HepG2 (cell line): Measurements from ENCODE around the gene SRCAP. TPM values are rescaled to one million over a fixed set of nuclear protein-coding genes. Genes with fewer than 3 reads are reported as not detected.

Experiments used
- ATF1 ChIP-seq: IDR thresholded peaks from 2 replicates; pipeline ENCODE4 v1.6.1; 2016; ENCODE audit warnings: mild to moderate bottlenecking, control low read depth
- CBX1 ChIP-seq: IDR thresholded peaks from one replicate; pipeline ENCODE4 v1.6.1; 2016; ENCODE audit warnings: antibody characterized with exemption, low read depth
- GATAD2A ChIP-seq: IDR thresholded peaks from 2 replicates; pipeline ENCODE4 v1.6.1; 2016
- HMG20B ChIP-seq: conservative IDR thresholded peaks from 2 replicates; pipeline ENCODE4 v1.6.1; 2016; ENCODE audit warnings: missing genetic modification reagents, missing compliant biosample characterization
- KAT8 ChIP-seq: IDR thresholded peaks from 2 replicates; pipeline ENCODE4 v1.6.1; 2016; ENCODE audit warnings: missing genetic modification reagents, missing compliant biosample characterization
- KDM2A ChIP-seq: sonication (generic); formaldehyde crosslinking; IDR thresholded peaks from 2 replicates; pipeline ENCODE4 v1.4.0; 2020; ENCODE audit warnings: low read depth, missing genetic modification reagents, borderline replicate concordance
- MXI1 ChIP-seq: IDR thresholded peaks from 3 replicates; pipeline ENCODE4 v1.6.1; 2012; ENCODE audit warnings: low read depth, low read length, inconsistent platforms, borderline replicate concordance
- NFATC3 ChIP-seq: sonication (generic); formaldehyde crosslinking; IDR thresholded peaks from 2 replicates; pipeline ENCODE4 v1.5.1; 2020; ENCODE audit warnings: mild to moderate bottlenecking, missing genetic modification reagents
- PHF21A ChIP-seq: sonication (generic); formaldehyde crosslinking; IDR thresholded peaks from 2 replicates; pipeline ENCODE4 v1.5.0; 2020; ENCODE audit warnings: mild to moderate bottlenecking, missing genetic modification reagents
- RARA ChIP-seq: IDR thresholded peaks from 2 replicates; pipeline ENCODE4 v1.6.1; 2016; ENCODE audit warnings: missing genetic modification reagents, missing compliant biosample characterization
- STAG1 ChIP-seq: sonication (generic); formaldehyde crosslinking; IDR thresholded peaks from 2 replicates; pipeline ENCODE4 v1.4.0; 2020; ENCODE audit warnings: missing genetic modification reagents
- ZNF430 ChIP-seq: sonication (generic); formaldehyde crosslinking; IDR thresholded peaks from 2 replicates; pipeline ENCODE4 v1.9.0; 2021; ENCODE audit warnings: mild to moderate bottlenecking, missing genetic modification reagents
- ZNF460 ChIP-seq: sonication (generic); formaldehyde crosslinking; IDR thresholded peaks from 2 replicates; pipeline ENCODE4 v1.5.1; 2020; ENCODE audit warnings: missing genetic modification reagents, mild to moderate bottlenecking, borderline replicate concordance
- ZNF484 ChIP-seq: sonication (generic); formaldehyde crosslinking; IDR thresholded peaks from 2 replicates; pipeline ENCODE4 v1.5.1; 2020; ENCODE audit warnings: mild to moderate bottlenecking, low read depth, missing genetic modification reagents, borderline replicate concordance
- ZNF737 ChIP-seq: sonication (generic); formaldehyde crosslinking; IDR thresholded peaks from 2 replicates; pipeline ENCODE4 v1.5.0; 2020; ENCODE audit warnings: missing genetic modification reagents, mild to moderate bottlenecking, borderline replicate concordance
- polyA plus RNA-seq, 8 experiments: library from polyadenylated mRNA; depleted of rRNA in 3 of 8; stranded (reverse) in 7 of 8; unstranded in 1 of 8; fragments of >200 nt; fragmentation: Illumina TruSeq in 4 of 8; extraction: Trizol in 4 of 8; gene quantifications; 2 replicates each; pipeline versions ENCODE4 v1.2.1 to v1.2.3, GENCODE V29; 2011 to 2016; ENCODE audit warnings: low read depth in 4 of 8, missing spikeins in 1 of 8, mixed read lengths in 1 of 8; ENCODE audit not compliant: insufficient read depth in 1 of 8
- total RNA-seq, 5 experiments: library from RNA; depleted of rRNA; stranded (reverse); fragments of >200 nt; fragmentation: Illumina TruSeq; extraction: Trizol; gene quantifications; 2 replicates each; pipeline ENCODE4 v1.2.3, GENCODE V29; 2016; ENCODE audit warnings: low read depth in 1 of 5
- TF ChIP-seq, protein P1 (sequence below), 2 experiments: IDR thresholded peaks; 2 replicates each; pipeline ENCODE4 v1.6.1; 2011 to 2012; ENCODE audit warnings: low read length in 2 of 2, borderline replicate concordance in 1 of 2, low read depth in 1 of 2, mild to moderate bottlenecking in 1 of 2, moderate library complexity in 1 of 2
- TF ChIP-seq, protein P2 (sequence below): sonication (generic); formaldehyde crosslinking; IDR thresholded peaks from 2 replicates; pipeline ENCODE4 v1.5.0; 2020; ENCODE audit warnings: mild to moderate bottlenecking, missing genetic modification reagents
- TF ChIP-seq, protein P3 (sequence below): IDR thresholded peaks from 2 replicates; pipeline ENCODE4 v1.6.1; 2016; ENCODE audit warnings: low read depth, borderline replicate concordance
- TF ChIP-seq, protein P4 (sequence below): sonication (generic); formaldehyde crosslinking; IDR thresholded peaks from 2 replicates; pipeline ENCODE4 v1.4.0; 2020; ENCODE audit warnings: mild to moderate bottlenecking, missing genetic modification reagents
- TF ChIP-seq, protein P5 (sequence below): sonication (generic); formaldehyde crosslinking; IDR thresholded peaks from 2 replicates; pipeline ENCODE4 v1.5.1; 2020; ENCODE audit warnings: mild to moderate bottlenecking, missing genetic modification reagents

Gene SRCAP
- total and polyA plus RNA-seq, 2 of the 13 experiments (the other 11 are each of a cell fraction or from before 2014, with no cell fraction given): 4.9 to 9.0 TPM

DNA sequence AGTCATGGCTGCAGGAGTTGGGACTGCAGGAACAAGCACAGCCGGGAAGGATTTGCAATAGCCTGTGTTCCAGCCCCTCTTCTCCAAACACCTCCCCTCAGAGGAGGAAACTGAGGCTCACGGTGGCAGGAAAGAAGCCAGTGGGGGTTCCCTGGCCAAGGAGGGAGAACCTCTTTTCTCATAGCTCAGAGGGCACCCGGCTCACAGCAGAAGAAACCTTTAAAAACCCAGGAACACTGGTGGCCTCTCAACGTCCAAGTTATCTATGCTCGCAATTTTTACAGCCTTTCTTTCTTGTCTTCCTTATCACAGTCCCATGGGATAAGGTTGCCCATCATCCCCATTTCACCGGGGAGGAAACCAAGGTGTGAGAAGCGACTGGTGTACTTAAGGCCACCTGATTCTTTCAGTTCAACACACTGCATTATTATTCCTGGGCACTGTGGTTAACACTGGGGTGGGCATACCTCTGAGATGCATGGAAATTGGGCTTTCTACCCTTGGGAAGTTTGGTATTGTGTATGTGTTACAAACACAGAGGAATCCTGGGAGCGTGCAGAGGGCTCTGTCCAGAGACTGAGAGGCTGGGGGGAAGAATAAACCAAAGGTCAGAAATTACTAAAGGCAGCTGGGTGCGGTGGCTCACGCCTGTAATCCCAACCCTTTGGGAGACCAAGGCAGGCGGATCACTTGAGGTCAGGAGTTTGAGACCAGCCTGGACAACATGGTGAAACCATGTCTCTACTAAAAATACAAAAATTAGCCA, 88.8 kb downstream of the SRCAP start (continued):
- TF ChIP-seq, protein P1, sequence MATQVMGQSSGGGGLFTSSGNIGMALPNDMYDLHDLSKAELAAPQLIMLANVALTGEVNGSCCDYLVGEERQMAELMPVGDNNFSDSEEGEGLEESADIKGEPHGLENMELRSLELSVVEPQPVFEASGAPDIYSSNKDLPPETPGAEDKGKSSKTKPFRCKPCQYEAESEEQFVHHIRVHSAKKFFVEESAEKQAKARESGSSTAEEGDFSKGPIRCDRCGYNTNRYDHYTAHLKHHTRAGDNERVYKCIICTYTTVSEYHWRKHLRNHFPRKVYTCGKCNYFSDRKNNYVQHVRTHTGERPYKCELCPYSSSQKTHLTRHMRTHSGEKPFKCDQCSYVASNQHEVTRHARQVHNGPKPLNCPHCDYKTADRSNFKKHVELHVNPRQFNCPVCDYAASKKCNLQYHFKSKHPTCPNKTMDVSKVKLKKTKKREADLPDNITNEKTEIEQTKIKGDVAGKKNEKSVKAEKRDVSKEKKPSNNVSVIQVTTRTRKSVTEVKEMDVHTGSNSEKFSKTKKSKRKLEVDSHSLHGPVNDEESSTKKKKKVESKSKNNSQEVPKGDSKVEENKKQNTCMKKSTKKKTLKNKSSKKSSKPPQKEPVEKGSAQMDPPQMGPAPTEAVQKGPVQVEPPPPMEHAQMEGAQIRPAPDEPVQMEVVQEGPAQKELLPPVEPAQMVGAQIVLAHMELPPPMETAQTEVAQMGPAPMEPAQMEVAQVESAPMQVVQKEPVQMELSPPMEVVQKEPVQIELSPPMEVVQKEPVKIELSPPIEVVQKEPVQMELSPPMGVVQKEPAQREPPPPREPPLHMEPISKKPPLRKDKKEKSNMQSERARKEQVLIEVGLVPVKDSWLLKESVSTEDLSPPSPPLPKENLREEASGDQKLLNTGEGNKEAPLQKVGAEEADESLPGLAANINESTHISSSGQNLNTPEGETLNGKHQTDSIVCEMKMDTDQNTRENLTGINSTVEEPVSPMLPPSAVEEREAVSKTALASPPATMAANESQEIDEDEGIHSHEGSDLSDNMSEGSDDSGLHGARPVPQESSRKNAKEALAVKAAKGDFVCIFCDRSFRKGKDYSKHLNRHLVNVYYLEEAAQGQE (IDR thresholded peaks at IDR 0.05; ENCODE audit: borderline replicate concordance in 1 of 2, low read depth in 1 of 2, low read length in 2 of 2): peak in 1 of 2 experiments; percentile 61; a peak in 1 of 4 replicates
- TF ChIP-seq CBX1 (peak; percentile 14), ZNF484 (CRISPR knock-in tag) (0 out of 2 replicates have a peak, but pooled peaks have one; percentile 11), HMG20B (no peak), ZNF430 (peak; percentile 58), ATF1 (CRISPR knock-in tag) (peak; percentile 8; the same call in 1 of the 2 replicates), PHF21A (CRISPR knock-in tag) (peak; percentile 62), STAG1 (CRISPR knock-in tag) (peak; percentile 8; the same call in 1 of the 2 replicates), KAT8 (CRISPR knock-in tag) (peak; percentile 51; the same call in 1 of the 2 replicates), NFATC3 (CRISPR knock-in tag) (0 out of 2 replicates have a peak, but pooled peaks have one; percentile 89), GATAD2A (CRISPR knock-in tag) (0 out of 2 replicates have a peak, but pooled peaks have one; percentile 33), ZNF737 (CRISPR knock-in tag) (no peak), KDM2A (CRISPR knock-in tag) (0 out of 2 replicates have a peak, but pooled peaks have one; percentile 37), ZNF460 (CRISPR knock-in tag) (no peak; the same call in 1 of the 2 replicates), MXI1 (0 out of 3 replicates have a peak, but pooled peaks have one; percentile 3), RARA (CRISPR knock-in tag) (0 out of 2 replicates have a peak, but pooled peaks have one; percentile 18)
- TF ChIP-seq, protein P2, sequence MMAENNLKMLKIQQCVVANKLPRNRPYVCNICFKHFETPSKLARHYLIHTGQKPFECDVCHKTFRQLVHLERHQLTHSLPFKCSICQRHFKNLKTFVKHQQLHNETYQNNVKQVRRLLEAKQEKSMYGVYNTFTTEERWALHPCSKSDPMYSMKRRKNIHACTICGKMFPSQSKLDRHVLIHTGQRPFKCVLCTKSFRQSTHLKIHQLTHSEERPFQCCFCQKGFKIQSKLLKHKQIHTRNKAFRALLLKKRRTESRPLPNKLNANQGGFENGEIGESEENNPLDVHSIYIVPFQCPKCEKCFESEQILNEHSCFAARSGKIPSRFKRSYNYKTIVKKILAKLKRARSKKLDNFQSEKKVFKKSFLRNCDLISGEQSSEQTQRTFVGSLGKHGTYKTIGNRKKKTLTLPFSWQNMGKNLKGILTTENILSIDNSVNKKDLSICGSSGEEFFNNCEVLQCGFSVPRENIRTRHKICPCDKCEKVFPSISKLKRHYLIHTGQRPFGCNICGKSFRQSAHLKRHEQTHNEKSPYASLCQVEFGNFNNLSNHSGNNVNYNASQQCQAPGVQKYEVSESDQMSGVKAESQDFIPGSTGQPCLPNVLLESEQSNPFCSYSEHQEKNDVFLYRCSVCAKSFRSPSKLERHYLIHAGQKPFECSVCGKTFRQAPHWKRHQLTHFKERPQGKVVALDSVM (CRISPR knock-in tag): peak; percentile 57; the same call in 1 of the 2 replicates
- TF ChIP-seq, protein P3, sequence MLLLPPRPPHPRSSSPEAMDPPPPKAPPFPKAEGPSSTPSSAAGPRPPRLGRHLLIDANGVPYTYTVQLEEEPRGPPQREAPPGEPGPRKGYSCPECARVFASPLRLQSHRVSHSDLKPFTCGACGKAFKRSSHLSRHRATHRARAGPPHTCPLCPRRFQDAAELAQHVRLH: no peak; the same call in 1 of the 2 replicates
- TF ChIP-seq, protein P4, sequence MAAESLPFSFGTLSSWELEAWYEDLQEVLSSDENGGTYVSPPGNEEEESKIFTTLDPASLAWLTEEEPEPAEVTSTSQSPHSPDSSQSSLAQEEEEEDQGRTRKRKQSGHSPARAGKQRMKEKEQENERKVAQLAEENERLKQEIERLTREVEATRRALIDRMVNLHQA: no peak
- TF ChIP-seq, protein P5, sequence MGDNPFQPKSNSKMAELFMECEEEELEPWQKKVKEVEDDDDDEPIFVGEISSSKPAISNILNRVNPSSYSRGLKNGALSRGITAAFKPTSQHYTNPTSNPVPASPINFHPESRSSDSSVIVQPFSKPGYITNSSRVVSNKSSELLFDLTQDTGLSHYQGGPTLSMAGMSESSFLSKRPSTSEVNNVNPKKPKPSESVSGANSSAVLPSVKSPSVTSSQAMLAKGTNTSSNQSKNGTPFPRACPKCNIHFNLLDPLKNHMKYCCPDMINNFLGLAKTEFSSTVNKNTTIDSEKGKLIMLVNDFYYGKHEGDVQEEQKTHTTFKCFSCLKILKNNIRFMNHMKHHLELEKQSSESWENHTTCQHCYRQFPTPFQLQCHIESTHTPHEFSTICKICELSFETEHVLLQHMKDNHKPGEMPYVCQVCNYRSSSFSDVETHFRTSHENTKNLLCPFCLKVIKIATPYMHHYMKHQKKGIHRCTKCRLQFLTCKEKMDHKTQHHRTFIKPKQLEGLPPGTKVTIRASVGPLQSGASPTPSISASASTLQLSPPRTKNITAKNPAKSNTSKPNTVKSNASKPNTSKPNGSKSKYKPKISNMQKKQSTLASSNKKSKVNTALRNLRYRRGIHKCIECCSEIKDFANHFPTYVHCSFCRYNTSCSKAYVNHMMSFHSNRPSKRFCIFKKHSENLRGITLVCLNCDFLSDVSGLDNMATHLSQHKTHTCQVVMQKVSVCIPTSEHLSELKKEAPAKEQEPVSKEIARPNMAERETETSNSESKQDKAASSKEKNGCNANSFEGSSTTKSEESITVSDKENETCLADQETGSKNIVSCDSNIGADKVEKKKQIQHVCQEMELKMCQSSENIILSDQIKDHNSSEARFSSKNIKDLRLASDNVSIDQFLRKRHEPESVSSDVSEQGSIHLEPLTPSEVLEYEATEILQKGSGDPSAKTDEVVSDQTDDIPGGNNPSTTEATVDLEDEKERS (CRISPR knock-in tag): no peak
